Lung microvascular endothelial cell (primary cell): ENCODE results near the gene CASP1. TPM values are rescaled to one million over a fixed set of nuclear protein-coding genes. Genes with fewer than 3 reads are reported as not detected.
"Not testable (repeated sequence)": the region's sequence is repeated elsewhere in the genome, so short reads cannot be mapped to it uniquely, and the experiment has no call there.

ENCODE experiments used
- DNase-seq, 2 donors: peaks; one replicate each; pipeline versions ENCODE4 v3.0.0 to v3.0.0-alpha.2; 2010; ENCODE audit warnings: low read depth in 2 of 2
- total RNA-seq: library from RNA; depleted of rRNA; stranded (reverse); fragments of >200 nt; gene quantifications from 2 replicates; pipeline ENCODE4 v1.2.1, GENCODE V29; 2014

CASP1 gene
- 26.6 and 28.0 TPM in 2 replicates for total RNA-seq

- DNase-seq, result peak; percentile 68 to 76
Observed at GRCh38 chr11:105034813-105035620, at the start of gene CASP1. TSS of gene CASP1 (minus strand) at chr11:105035144. CDS start at chr11:105035113, 31 bp downstream.

- no peak for DNase-seq
Observed at GRCh38 chr11:105081412-105082150, 46.6 kb upstream of the CASP1 start.

DNA sequence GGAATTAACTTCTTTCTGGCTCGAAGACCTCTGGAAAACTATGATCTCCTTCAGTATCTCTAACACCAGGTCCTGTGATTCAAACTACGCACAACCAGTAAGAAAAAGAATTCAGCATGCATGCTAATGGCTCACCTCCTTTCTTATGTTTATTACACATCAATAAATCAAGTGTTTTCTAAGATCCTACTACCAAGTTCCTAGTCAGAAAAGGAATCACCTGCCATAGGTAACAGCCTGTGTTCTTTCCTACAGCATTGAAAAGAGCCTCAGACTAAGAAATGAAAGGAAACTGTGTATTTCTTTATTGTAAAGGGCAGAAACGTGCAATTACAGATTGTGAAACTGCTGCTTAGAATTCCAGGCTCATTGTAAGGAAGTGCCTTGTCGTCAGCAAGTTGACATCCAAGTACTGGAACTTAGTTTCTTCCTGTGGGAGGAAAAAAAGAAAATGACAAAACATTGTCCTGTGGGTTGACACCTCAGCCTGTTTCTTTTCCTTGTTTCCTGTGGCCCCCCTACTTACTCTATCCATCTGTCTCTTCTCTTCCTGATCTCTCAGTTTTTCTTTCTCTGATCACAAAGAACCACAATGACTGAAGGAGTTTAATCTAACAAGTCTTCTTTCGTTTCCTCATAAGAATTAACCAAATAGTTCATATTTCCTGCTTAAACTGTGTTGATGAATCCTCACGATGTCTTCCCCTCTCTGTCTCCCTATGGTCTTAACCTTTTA is 45.4 kb upstream of the CASP1 start:
- DNase-seq, result peak in 1 of 2 donors; percentile 38

GRCh38 chr11:105078283-105078682 is 43.3 kb upstream of the CASP1 start:
- DNase-seq, result no peak

- DNase-seq, result not testable (repeated sequence)
Observed at GRCh38 chr11:105077141-105077790, 42.3 kb upstream of the CASP1 start.

DNA sequence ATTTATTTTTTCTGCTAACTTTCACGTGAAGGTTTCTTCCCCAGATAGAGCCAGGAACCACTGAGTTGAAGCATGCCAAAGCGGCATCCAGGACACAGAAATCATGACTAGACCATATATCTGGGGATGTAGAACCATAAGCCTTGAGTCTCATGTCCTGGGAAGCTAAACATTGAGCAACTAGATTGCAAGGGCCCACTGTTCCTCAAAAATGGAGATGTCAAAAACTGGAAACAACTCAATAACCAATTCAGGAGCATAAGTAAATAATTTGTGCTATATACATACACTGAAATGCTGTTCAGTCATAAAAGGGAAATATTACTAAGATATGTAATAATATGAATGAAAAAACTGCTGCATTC is 39.2 kb upstream of the CASP1 start:
- DNase-seq, result no peak

- DNase-seq, result peak; percentile 4 to 81
Observed at GRCh38 chr11:105073456-105074165, 38.7 kb upstream of the CASP1 start.

GRCh38 chr11:105072080-105072479 is 37.1 kb upstream of the CASP1 start:
- not testable (repeated sequence) for DNase-seq

GRCh38 chr11:105071089-105071732 is 36.3 kb upstream of the CASP1 start:
- DNase-seq, result no peak

- no peak for DNase-seq
Observed at GRCh38 chr11:105070306-105070705, 35.4 kb upstream of the CASP1 start.

DNA sequence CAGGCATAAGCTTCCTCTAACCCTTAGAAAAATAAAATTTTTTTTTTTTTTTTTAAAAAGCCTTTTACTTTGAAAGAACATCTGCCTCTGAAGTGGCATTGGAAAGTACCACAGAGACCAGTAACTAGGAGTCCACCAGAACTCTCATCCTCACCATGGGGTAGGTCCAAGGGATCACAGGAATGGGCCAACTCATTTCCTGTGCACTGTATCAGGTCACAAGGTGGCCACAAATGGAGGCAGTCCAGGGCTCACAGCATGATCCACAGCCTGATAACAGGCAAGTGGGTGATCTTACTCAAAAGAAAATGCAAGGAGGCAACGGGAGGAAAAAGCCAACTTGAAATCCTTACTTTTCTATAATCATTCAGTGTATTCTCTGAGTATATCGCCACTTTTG is 34.8 kb upstream of the CASP1 start:
- DNase-seq, result peak in 1 of 2 donors; percentile 30

DNA sequence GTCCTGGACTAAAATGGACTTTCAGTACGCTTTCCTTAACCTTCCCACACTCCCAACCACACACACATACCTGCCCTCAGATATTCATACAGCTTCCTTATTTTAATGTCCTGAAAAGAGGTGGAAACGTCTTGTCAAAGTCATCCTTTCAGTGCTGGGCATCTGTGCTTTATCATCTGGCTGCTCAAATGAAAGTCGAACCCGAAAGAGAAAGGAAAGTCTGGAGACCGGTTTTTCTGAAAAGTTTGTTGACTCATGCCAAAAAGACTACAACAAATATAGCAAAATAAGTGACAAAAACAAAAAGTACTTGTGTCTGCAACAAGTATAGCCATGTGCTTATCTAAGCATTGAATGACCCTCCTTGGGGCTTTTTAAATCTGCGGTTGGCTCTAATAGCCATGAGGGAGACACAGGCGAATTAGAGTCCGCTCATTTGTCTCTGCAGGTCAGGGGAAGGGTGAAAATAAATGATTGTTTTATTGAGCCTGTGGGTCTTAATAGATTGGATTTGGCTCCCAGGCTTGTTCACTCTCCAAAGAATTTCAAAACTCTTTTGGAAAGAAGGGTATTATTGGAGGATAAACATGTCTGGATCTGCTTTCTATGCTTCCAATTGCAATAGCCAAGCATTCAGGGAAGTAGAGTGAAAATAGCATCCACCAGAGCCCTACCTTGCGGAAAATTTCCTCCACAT is 28.4 kb upstream of the CASP1 start:
- not testable (repeated sequence) for DNase-seq

DNA sequence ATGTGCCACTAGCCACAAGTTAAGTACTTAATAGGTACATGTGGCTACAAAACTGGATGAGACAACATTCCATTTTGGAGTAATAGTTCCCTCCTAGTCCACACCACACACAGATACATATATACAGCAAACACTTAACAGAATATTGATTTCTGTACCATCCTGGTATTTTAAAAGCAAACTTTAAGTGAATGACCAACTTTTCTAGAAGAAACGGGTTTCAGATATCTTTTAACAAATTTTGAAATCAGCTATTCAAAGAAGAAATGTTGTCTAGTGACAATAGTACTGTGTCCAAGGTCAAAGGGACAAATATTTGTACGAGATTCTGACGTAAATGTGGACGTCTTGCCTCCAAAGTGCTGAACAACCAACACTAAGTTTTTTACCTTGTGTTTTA is 22.5 kb upstream of the CASP1 start:
- no peak for DNase-seq

GRCh38 chr11:105056446-105056845 is 21.5 kb upstream of the CASP1 start:
- no peak for DNase-seq

DNA sequence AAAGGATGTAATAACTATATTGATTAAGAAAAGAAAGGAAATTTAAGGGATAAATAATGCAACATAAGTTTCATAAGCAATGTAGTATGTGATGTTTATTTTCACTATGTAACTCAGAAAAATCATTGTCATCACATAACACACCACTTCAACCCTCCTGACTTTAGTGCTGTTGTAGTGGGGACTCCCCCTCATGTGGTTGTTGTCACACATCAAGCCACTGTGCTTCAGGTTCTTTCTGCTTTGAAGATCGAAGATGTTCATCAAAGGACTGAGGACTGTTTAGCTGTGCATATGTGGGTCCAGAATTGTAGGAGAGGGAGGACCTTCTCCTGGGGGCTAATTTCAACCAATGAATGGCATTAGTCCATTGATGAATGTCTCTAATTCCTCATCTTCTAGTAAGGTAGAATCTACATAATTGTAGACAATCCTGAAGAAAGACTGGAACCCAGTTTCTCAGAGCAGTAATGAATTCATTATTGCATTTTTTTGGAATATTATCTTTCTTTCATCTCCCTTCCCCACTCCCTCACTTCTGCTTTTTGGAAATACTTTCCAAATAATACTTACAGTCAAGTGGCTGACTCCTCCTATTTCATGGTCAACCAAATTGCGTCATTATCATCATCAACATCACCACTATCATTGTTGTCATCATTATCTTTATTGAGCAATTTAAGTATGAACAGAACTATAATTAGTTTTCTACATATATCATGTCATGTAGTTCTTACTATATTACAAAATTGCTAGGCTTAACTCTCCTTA is 20.0 kb upstream of the CASP1 start:
- no peak for DNase-seq

DNA sequence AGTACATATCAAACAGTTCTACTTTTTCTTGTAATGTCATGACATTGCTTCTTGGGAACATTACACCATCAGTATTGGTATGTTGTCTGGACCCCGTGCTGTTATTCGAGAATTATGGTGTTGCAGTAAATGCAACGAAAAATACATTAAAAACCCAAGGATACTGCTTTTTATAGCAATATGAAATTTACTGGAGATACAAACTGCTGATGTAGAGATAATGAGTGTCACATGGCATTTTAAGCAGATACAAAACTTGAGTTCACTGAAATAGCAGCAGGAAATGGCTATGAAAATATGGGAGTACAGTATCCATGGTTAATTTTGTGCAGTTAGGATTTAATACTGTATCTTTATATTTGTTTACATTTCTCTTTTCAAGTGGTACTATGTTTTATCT is 17.5 kb upstream of the CASP1 start:
- DNase-seq, result no peak

DNA sequence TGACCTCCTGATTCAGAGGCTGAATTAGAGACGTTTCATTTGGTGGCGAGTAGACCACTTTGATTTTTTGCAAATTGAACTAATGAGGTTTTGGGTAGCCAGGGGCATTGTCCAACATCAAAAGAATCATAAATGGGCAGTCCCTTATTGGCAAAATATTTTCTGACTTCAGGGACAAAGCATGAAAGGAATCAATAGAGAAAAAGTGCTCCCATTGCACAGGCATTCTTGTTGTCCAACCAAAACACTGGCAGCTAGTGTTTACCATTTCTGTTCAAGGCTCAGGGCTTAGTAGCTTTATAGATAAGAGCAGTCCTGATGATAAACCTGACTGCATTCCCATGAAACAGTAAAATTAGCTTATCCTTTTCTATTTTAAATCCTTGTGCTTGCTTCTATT is 16.6 kb upstream of the CASP1 start:
- DNase-seq, result no peak

DNA sequence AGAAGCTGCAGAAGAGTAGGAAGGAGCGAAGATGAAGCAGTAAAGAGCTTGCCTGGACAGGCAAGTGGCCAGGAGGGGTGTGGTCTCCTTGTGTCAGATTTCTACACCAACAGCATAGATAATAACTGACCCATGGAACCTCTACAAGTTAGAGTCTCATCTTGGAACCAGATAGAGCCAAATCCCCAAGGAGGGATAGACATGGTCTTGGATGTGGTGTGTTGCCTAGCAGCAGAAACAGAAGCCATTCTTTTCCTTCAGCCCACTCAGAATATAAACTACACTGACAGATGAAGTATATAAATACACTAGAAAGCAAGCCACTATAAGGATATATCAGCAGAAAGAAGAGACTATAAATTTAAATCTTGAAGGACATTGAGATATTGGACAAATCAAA is 14.5 kb upstream of the CASP1 start:
- no peak for DNase-seq
